NCI-H1694 treated with DMSO at 0.1 percent for 48 hours (cell line): ENCODE data around the gene ZDHHC3.

Experiments used
- DNase-seq: peaks from one replicate; lab custom pipeline; 2025; lab: John Stamatoyannopoulos, UW

ZDHHC3 gene

DNA sequence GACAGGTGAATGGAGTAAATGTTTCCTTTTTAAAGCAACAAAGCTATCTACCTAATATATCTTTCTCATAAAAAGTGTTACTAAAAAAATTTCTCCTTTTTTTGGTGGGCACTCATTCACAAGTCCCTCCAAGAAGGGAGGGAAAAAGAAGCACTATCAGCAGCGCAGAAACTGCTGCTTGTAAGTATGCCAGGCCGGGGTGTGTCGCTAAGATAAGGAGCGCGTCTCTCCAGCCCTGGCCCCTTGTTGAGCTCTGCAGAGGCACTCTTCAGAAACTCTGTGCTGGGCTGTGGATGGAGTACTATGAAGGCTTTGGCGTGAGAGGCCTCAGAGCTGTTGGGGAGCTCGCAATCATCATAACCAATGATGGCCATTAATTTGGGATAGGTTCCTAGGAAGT, 49.1 kb downstream of the ZDHHC3 start:
- no peak for DNase-seq

DNA sequence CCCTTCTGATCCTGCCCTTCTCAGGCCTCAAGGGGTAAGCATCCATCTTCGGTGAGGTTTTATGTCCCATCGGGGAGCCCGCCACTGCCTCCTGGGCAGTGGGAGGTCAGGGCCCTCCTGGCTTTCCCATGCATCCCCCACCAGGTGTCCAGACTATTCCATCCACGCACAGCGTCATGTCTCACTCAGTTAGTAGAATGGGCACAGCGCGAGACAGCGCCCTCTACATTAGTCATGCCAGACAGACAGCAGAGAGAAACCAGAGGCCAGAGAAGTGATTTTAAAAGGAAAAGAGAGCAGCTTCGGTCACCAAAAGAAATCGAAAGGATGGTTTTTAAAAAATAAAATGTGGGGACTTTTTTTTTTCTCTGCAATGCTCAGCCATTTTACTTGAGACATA, 49.8 kb downstream of the ZDHHC3 start:
- no peak for DNase-seq

DNA sequence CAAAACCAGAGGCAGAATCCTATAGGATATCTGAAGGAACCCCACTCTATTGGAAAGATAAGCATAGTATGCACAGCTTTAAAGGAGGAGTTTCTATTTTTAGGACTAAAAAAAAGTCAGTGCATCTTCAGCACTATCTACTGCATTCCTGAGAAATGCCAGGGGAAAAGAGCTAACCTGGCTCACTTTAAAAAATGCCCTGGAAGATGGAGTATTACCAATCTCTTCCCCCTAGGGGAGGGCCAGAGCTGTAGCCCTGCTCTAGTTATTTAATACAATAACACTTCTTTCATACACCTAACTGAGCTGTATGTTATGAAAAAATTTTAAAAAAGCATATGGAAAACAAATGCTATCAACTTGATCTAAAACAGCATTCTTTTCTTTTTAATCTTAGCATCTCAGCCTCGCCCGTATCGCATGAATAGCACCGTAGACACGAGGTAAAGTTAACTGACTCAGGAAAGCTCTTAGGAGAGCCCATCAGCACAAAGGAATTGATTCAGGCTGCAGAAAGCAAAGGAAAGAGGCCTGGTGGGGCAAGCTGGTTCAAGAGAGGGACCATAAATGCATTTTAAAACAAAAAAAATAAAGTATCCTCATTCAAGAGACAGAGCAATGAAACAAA, 51.4 kb downstream of the ZDHHC3 start:
- no peak for DNase-seq

- DNase-seq, result no peak
Observed at GRCh38 chr3:44923632-44924456, 52.1 kb downstream of the ZDHHC3 start.

GRCh38 chr3:44920081-44920480, 55.9 kb downstream of the ZDHHC3 start:
- no peak for DNase-seq

GRCh38 chr3:44918581-44918980, 57.4 kb downstream of the ZDHHC3 start:
- no peak for DNase-seq

GRCh38 chr3:44918087-44918486, 57.9 kb downstream of the ZDHHC3 start:
- DNase-seq, result no peak

GRCh38 chr3:44915702-44916438, 60.1 kb downstream of the ZDHHC3 start:
- no peak for DNase-seq

GRCh38 chr3:44914936-44915335, 61.0 kb downstream of the ZDHHC3 start:
- DNase-seq, result no peak

DNA sequence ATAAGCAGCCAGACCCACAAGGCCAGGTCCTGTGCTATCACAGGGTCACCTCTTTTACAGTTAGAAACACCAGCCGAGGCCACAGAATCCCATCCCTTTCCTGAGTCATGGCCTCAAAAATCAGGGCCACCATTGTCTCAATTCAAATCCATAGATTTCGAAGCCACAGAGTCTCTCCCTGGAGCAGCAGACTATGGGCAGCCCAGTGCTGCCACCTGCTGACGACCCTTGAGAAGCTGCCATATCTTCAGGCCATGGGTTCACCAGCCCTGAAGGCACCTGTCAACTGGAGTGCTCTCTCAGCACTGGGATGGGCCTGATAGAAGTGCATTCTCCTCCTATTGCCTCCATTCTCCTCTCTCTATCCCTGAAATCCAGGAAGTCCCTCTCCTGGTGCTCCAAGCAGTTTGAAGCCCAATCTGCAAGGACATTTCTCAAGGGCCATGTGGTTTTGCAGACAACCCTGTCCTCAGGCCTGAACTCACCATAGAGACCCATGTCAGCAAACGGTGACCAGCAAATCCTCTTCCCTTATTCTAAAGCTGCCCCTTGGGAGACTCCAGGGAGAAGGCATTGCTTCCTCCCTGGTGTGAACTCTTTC, 62.0 kb downstream of the ZDHHC3 start:
- DNase-seq, result peak; percentile 0

GRCh38 chr3:44910693-44911092, 65.3 kb downstream of the ZDHHC3 start:
- DNase-seq, result no peak

- no peak for DNase-seq
Observed at GRCh38 chr3:44909063-44909462, 66.9 kb downstream of the ZDHHC3 start.

- no peak for DNase-seq
Observed at GRCh38 chr3:44907612-44908011, 68.4 kb downstream of the ZDHHC3 start.

DNA sequence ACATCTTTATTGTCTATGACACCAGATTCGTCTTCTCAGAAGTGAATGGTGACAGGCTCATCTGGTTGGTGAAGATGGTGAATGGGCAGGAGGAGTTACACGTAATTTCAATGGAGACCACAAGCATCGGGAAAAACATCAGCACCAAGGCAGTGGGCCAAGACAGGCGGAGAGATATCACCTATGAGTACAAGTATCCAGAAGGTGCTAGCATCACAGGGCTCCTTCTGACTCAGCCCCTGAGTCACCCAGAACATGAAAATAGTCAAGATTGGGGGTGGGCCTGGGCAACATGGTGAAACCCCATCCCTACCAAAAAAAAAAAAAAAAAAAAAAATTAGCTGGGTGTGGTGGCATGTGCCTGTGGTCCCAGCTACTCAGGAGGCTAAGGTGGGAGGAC, 69.0 kb downstream of the ZDHHC3 start:
- no peak for DNase-seq

DNA sequence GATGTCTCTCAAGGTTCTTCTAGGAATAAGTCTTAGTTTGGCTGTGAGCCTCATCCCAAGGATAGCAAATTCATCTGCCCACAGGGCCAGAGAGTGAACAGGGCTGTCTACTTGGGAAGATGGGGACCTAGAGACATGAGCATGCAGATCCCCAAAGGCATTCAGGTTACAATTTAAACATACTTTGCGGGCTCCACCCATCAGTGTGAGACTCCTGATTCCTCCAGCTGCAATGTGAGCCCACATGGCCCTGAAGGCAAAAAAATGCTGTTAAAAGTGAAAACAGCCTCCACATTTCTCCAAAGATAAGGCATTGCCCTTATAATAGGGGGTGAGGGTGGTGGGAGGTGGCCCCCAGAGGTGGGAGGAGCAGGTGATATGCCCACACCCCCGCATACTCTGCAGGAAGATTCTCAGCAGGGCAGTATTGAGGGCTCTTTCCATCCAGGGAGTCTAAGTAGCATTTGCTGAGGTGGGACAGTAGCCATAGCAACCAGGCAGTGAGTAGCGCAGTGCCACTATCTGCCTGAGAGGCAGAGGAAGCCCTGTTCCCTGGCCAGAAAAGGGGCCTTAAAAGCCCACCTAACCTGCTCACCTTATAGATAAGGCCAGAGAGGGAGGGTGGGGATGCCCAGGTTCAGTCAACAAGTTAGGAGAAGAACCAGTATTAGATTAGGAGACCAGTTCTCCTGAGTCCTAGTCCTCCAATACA, 70.4 kb downstream of the ZDHHC3 start:
- no peak for DNase-seq

DNA sequence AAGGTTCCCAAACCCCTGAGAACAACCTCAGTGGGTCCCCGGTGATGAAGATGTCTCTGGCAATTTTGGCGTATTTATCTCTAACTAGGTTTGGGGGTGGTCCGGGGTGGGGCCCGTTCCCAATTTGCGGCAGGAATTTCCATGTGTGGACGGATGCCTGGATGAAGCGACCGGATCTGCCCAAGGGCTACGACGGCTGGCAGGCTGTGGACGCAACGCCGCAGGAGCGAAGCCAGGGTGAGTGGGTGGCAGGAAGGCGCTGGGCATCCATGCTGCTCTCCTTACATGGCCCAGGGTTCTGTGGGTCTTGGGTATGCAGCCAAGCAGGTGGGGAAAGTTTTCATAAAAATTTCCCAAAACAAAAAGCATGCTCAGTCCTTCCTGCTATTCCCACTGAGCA, 72.2 kb downstream of the ZDHHC3 start:
- DNase-seq, result no peak

GRCh38 chr3:44903314-44903713, 72.7 kb downstream of the ZDHHC3 start:
- DNase-seq, result no peak

DNA sequence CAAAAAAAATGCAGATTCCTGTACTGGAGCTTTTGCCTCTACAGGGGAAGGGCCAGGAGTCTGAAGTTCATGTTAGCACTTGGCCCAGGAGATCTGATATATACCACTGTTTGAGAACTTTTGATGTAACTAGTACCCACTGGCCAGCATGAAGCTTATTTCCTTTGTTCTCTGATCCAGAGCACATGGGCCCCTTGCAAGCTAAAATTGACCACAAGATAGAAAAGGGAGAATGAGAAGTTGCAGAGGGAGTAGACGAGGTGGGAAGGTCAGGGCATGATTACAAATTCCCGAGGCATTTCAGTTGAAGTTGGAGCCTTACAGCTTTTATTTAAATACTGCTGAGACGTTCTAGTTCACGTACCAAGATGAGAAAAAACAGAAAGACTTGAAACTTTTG, 73.3 kb downstream of the ZDHHC3 start:
- no peak for DNase-seq

DNA sequence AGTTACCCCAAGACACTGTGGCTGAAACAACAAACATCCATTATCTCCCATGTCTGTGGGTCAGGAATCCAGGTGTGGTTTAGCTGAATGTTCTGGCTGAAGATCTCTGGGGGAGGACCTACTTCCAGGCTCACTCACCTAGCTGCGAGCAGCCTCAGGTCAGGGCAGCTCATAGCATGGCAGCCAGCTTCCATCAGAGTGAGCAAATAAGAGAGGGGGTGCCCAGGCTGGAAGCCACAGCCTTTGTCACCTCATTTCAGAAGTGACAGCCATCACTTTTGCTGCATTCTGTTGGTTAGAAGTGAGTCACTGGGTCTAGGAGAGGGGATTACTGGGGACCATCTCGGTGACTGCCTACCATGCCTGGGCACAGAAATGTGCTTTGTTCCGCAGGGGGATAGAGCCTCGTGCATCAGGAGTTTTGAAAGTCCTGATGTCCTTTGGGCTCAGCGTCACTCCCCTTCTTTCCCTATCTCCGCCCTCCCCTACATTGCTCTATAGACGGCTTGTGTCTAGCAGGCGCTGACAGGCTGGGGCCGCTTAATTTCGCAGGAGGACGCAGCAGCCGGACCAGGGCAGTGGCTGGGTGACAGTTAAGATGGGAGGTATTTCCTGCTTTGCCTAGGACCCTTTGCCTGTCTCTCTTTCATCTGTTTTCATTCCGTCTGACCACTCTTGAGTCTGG, 76.1 kb downstream of the ZDHHC3 start:
- DNase-seq, result no peak

- no peak for DNase-seq
Observed at GRCh38 chr3:44896440-44896839, 79.5 kb downstream of the ZDHHC3 start.

DNA sequence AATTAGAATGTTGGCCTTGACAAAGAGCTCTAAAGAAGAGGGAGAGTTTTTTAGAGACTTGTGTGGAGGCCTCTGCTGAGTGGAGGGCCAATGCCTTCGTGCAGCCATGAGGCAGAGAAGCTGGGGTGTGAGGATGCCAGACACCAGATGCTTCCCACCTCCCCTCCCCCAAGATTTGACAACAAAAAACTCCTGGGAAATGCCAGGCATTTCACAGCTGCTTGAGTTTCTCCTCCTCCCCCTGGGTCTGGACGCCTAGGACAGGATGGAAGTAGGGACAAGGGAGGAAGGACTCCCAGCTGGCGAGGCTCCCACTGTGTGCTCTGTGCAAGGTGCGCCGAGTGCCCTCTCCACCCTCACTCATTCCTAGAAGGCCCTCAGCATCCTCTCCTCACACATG, 81.5 kb downstream of the ZDHHC3 start:
- DNase-seq, result no peak
